HepG2 (cell line): ENCODE measurements around the gene SLC9A8. TPM values are rescaled to one million over a fixed set of nuclear protein-coding genes. Genes with fewer than 3 reads are reported as not detected.

Experiments used
- CC2D1A ChIP-seq: sonication (generic); formaldehyde crosslinking; IDR thresholded peaks from 2 replicates; pipeline ENCODE4 v1.8.1; 2023; ENCODE audit warnings: mild to moderate bottlenecking, missing genetic modification reagents
- DNMT1 ChIP-seq: sonication (generic); formaldehyde crosslinking; IDR thresholded peaks from 2 replicates; pipeline ENCODE4 v1.5.1; 2020; ENCODE audit warnings: mild to moderate bottlenecking, missing genetic modification reagents
- DNMT3B ChIP-seq: conservative IDR thresholded peaks from 2 replicates; pipeline ENCODE4 v1.6.1; 2016; ENCODE audit warnings: missing biosample characterization, control low read depth
- FOXA1 ChIP-seq, 2 experiments: fragments of 450-650 bp in 1 of 2; sonication (generic) in 1 of 2; formaldehyde crosslinking in 1 of 2; IDR thresholded peaks; 2 replicates each; pipeline versions ENCODE4 v1.4.0 to v1.6.1; 2016 to 2020; ENCODE audit warnings: missing genetic modification reagents in 1 of 2
- HNF1A ChIP-seq, 2 experiments: sonication (generic) in 1 of 2; formaldehyde crosslinking in 1 of 2; IDR thresholded peaks; 2 replicates each; pipeline versions ENCODE4 v1.4.0 to v1.6.1; 2016 to 2020; ENCODE audit warnings: borderline replicate concordance in 1 of 2, low read depth in 1 of 2, mild to moderate bottlenecking in 1 of 2, missing genetic modification reagents in 1 of 2
- HNRNPK ChIP-seq: fragments of 200-400 bp; formaldehyde crosslinking; IDR thresholded peaks from 2 replicates; pipeline ENCODE4 v1.6.1; 2018; ENCODE audit warnings: low read length, low read depth, moderate library complexity, mild to moderate bottlenecking; ENCODE audit not compliant: poor library complexity, severe bottlenecking
- KLF13 ChIP-seq: sonication (generic); formaldehyde crosslinking; IDR thresholded peaks from 2 replicates; pipeline ENCODE4 v1.4.0; 2020; ENCODE audit warnings: mild to moderate bottlenecking, missing genetic modification reagents
- NFATC3 ChIP-seq: sonication (generic); formaldehyde crosslinking; IDR thresholded peaks from 2 replicates; pipeline ENCODE4 v1.5.1; 2020; ENCODE audit warnings: mild to moderate bottlenecking, missing genetic modification reagents
- NFYB ChIP-seq: sonication (generic); formaldehyde crosslinking; IDR thresholded peaks from 2 replicates; pipeline ENCODE4 v1.4.0; 2020; ENCODE audit warnings: missing genetic modification reagents
- PITX1 ChIP-seq: sonication (generic); formaldehyde crosslinking; IDR thresholded peaks from 2 replicates; pipeline ENCODE4 v1.5.1; 2020; ENCODE audit warnings: mild to moderate bottlenecking, missing genetic modification reagents
- SP5 ChIP-seq: IDR thresholded peaks from 2 replicates; pipeline ENCODE4 v1.6.1; 2016; ENCODE audit warnings: low read depth, borderline replicate concordance
- ZBTB26 ChIP-seq: IDR thresholded peaks from 2 replicates; pipeline ENCODE4 v1.6.1; 2016; ENCODE audit warnings: missing compliant biosample characterization, missing genetic modification reagents, borderline replicate concordance
- ZBTB38 ChIP-seq: sonication (generic); formaldehyde crosslinking; IDR thresholded peaks from 2 replicates; pipeline ENCODE4 v1.5.1; 2020; ENCODE audit warnings: mild to moderate bottlenecking, missing genetic modification reagents
- ZNF326 ChIP-seq: sonication (generic); formaldehyde crosslinking; IDR thresholded peaks from 2 replicates; pipeline ENCODE4 v1.4.0; 2020; ENCODE audit warnings: missing genetic modification reagents, borderline replicate concordance
- ZNF547 ChIP-seq: sonication (generic); formaldehyde crosslinking; IDR thresholded peaks from 2 replicates; pipeline ENCODE4 v1.5.1; 2020; ENCODE audit warnings: mild to moderate bottlenecking, missing genetic modification reagents
- ZNF749 ChIP-seq: sonication (generic); formaldehyde crosslinking; IDR thresholded peaks from 2 replicates; pipeline ENCODE4 v1.8.0; 2022; ENCODE audit warnings: mild to moderate bottlenecking, missing genetic modification reagents, moderate library complexity, borderline replicate concordance
- ZNF766 ChIP-seq: sonication (generic); formaldehyde crosslinking; IDR thresholded peaks from 2 replicates; pipeline ENCODE4 v1.5.0; 2020; ENCODE audit warnings: missing genetic modification reagents, borderline replicate concordance
- ZNF781 ChIP-seq: sonication (generic); formaldehyde crosslinking; IDR thresholded peaks from 2 replicates; pipeline ENCODE4 v1.5.1; 2020; ENCODE audit warnings: borderline replicate concordance, mild to moderate bottlenecking, missing genetic modification reagents; ENCODE audit errors: not compliant biosample characterization
- polyA plus RNA-seq, 8 experiments: library from polyadenylated mRNA; depleted of rRNA in 3 of 8; stranded (reverse) in 7 of 8; unstranded in 1 of 8; fragments of >200 nt; fragmentation: Illumina TruSeq in 4 of 8; extraction: Trizol in 4 of 8; gene quantifications; 2 replicates each; pipeline versions ENCODE4 v1.2.1 to v1.2.3, GENCODE V29; 2011 to 2016; ENCODE audit warnings: low read depth in 4 of 8, missing spikeins in 1 of 8, mixed read lengths in 1 of 8; ENCODE audit not compliant: insufficient read depth in 1 of 8
- total RNA-seq, 5 experiments: library from RNA; depleted of rRNA; stranded (reverse); fragments of >200 nt; fragmentation: Illumina TruSeq; extraction: Trizol; gene quantifications; 2 replicates each; pipeline ENCODE4 v1.2.3, GENCODE V29; 2016; ENCODE audit warnings: low read depth in 1 of 5
- TF ChIP-seq, protein P1 (sequence below): sonication (generic); formaldehyde crosslinking; IDR thresholded peaks from 2 replicates; pipeline ENCODE4 v1.4.0; 2020; ENCODE audit warnings: missing genetic modification reagents

The SLC9A8 gene
- total and polyA plus RNA-seq, 2 of the 13 experiments (the other 11 are each of a cell fraction or from before 2014, with no cell fraction given), result 4.1 to 7.4 TPM

- TF ChIP-seq, protein P1, sequence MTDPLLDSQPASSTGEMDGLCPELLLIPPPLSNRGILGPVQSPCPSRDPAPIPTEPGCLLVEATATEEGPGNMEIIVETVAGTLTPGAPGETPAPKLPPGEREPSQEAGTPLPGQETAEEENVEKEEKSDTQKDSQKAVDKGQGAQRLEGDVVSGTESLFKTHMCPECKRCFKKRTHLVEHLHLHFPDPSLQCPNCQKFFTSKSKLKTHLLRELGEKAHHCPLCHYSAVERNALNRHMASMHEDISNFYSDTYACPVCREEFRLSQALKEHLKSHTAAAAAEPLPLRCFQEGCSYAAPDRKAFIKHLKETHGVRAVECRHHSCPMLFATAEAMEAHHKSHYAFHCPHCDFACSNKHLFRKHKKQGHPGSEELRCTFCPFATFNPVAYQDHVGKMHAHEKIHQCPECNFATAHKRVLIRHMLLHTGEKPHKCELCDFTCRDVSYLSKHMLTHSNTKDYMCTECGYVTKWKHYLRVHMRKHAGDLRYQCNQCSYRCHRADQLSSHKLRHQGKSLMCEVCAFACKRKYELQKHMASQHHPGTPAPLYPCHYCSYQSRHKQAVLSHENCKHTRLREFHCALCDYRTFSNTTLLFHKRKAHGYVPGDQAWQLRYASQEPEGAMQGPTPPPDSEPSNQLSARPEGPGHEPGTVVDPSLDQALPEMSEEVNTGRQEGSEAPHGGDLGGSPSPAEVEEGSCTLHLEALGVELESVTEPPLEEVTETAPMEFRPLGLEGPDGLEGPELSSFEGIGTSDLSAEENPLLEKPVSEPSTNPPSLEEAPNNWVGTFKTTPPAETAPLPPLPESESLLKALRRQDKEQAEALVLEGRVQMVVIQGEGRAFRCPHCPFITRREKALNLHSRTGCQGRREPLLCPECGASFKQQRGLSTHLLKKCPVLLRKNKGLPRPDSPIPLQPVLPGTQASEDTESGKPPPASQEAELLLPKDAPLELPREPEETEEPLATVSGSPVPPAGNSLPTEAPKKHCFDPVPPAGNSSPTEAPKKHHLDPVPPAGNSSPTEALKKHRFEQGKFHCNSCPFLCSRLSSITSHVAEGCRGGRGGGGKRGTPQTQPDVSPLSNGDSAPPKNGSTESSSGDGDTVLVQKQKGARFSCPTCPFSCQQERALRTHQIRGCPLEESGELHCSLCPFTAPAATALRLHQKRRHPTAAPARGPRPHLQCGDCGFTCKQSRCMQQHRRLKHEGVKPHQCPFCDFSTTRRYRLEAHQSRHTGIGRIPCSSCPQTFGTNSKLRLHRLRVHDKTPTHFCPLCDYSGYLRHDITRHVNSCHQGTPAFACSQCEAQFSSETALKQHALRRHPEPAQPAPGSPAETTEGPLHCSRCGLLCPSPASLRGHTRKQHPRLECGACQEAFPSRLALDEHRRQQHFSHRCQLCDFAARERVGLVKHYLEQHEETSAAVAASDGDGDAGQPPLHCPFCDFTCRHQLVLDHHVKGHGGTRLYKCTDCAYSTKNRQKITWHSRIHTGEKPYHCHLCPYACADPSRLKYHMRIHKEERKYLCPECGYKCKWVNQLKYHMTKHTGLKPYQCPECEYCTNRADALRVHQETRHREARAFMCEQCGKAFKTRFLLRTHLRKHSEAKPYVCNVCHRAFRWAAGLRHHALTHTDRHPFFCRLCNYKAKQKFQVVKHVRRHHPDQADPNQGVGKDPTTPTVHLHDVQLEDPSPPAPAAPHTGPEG, result no peak
- TF ChIP-seq ZNF326 (CRISPR knock-in tag) (no peak), DNMT3B (CRISPR knock-in tag) (no peak), DNMT1 (CRISPR knock-in tag) (no peak), PITX1 (CRISPR knock-in tag) (no peak), KLF13 (CRISPR knock-in tag) (no peak), SP5 (CRISPR knock-in tag) (no peak), HNRNPK (no peak), CC2D1A (CRISPR knock-in tag) (no peak), ZNF766 (CRISPR knock-in tag) (no peak), NFYB (CRISPR knock-in tag) (peak; percentile 69), FOXA1 (IDR thresholded peaks at IDR 0.05) (no peak), FOXA1 (CRISPR knock-in tag; IDR thresholded peaks at IDR 0.05) (no peak), ZBTB38 (no peak), HNF1A (IDR thresholded peaks at IDR 0.05; ENCODE audit: low read depth) (no peak), HNF1A (CRISPR knock-in tag; IDR thresholded peaks at IDR 0.05; ENCODE audit: borderline replicate concordance) (no peak), ZNF749 (CRISPR knock-in tag) (no peak), ZNF547 (CRISPR knock-in tag) (0 out of 2 replicates have a peak, but pooled peaks have one; percentile 48), NFATC3 (CRISPR knock-in tag) (no peak), ZNF781 (no peak), ZBTB26 (CRISPR knock-in tag) (no peak)
Measured at GRCh38 chr20:49766979-49767521, 45.6 kb upstream of the SLC9A8 start (continued).
